Glomerular visceral epithelial cell (primary cell): Measurements from ENCODE around the gene PLBD1.
A peak's percentile ranks its signal among the peaks of the same experiment; 100 is the strongest.

Experiments
- DNase-seq: peaks from one replicate; pipeline ENCODE4 v3.0.0-alpha.2; 2016; ENCODE audit errors: extremely low spot score

PLBD1 gene

DNA sequence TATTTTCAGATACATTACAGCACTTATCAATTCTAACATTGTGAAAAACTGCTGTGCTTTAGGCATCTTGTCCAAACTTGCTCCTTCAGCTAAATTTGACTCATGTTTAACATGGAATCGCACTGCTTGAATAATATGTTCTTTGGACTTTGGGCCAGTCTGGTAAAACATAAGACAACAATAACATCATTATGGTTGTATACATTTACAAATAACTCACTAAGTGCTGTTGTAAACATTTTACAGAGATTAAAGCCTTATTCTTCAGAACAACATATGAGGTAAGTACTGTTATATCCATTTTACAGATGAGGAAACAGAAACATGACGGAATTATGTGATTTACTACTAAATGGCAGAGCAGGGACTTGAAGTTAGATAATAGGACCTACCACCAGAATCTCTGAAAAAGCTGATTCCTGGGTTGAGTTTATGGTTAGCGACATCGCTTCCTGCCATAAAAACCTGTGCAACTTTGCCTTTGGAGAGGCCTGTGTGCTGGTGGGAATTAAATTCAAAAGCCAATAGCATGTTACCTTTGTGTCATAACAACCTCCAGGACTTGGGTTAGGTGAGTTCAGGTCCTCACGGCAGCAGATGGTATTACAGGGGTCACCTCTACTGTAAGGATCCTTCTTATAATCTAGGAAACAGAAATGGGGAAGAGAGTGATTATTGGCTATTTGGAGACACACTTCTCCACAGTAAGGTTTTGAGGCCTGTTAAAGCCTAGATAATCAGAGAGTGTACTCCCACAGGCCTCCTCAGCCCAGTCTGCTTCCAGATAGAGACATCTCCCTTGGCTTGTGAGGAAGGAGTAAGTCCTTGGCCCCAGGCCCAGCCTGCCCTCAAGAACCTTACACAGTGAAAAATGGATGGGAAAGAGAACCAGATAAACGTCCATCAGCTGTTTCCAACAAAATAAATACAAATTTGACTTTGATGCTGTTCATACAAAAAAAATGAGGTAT lies 61.8 kb downstream of the PLBD1 start:
- no peak for DNase-seq

DNA sequence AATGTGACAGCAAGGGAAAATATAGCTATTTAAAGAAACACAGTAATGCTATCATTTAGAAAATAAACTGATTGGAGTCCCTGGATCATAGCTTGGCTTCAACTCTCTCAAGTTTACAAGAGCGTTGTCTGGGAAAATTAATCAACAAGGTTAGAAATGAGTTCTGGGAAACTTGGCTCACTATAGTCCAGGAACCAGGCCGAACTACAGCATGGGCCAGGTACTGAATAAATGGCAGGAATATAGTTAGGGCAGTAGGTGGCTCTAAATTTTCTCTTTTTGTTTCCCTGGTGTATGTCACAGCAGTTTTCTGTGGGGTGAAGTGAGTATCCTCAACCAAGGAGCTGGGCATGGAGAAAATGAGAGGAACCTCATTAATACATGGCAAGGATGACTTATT lies 72.4 kb downstream of the PLBD1 start:
- no peak for DNase-seq

DNA sequence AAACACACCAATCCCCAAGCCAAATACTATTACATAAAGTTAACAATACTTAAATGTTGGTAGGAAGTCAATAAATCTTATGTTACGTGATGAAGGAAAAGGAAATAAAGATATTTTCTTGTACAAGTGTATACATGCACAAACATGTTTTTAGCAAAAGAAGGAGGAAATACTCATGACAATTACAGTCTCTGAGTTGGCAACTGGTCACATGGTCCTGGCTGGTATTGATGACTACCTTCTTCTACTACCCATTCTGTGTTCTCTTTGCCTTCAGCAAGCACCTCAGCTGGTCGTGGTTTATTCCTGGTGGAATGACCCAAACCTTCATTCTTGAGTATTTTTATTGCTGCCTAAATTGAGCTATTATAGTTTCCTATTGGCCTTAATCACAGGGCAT lies 84.8 kb downstream of the PLBD1 start:
- no peak for DNase-seq

DNA sequence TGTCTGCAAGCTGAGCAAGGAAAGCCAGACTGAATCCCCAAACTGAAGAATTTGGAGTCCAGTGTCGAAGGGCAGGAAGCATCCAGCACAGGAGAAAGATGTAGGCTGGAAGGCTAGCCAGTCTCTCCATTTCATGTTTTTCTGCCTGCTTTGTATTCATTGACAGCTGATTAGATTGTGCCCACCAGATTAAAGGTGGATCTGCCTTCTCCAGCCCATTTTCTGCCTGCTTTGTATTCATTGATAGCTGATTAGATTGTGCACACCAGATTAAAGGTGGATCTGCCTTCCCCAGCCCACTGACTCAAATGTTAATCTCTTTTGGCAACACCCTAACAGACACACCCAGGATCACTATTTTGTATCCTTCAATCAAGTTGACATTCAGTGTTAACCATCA lies 85.3 kb downstream of the PLBD1 start:
- no peak for DNase-seq

DNA sequence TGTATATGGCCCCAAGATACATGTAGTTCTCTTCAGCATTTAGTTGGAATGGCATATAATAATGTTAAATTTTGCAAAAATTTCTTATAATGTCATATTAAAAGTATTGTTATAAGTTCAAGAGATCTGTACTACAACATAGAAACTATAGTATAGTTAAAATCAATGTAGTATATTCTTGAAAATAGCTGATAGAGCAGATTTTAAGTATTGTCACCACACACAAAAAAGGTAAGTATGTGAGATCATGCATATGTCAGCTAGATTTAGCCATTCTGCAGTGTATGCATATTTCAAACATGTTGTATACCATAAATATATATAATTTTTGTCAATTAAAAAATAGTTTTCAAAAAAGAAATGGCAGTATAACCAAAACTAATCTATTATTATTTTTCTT lies 86.5 kb downstream of the PLBD1 start:
- DNase-seq: no peak

DNA sequence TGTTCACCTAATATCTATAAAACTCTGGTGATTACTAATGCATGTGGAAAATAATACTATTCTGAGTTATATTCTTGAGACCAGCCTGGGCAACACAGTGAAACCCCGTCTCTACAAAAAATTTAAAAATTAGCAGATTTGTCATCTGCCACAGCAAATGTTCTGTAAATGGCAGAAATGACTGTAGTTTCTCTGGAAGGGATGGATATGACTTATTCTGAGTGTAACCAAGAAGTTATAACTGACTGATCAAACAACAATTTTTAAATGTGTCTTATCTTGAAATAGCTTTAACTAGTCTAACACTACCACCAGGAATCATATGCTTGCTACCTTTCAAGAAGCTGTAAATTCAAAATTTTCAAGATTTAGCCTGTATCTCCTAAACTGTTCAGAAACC lies 88.7 kb downstream of the PLBD1 start:
- DNase-seq: no peak

DNA sequence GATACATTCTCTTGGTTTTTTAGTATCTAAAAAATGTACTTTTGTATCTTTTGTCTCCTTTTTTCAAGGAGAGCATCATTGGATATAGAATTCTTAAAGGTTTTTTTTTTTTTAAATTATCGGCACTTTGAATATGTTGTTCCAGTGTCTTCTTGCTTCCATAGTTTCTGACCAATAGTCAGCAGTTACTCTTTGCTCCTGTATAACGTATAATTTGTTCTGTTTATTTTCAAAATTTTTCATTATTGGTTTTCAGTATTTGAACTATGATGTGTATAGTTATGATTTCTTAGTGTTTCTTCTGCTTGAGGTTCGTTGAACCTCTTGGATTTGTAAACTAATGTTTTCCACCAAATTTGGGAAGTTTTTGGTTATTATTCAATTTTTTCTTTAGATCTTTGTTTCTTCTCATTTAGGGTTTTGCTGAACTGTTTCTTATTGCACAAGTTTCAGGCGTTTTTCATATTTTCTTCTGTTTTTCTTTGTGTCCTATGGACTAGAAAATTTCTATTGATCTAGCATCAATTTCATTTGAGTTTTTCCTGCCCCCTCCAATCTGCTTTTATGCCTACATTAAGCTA lies 93.9 kb downstream of the PLBD1 start:
- peak; percentile 4 for DNase-seq

DNA sequence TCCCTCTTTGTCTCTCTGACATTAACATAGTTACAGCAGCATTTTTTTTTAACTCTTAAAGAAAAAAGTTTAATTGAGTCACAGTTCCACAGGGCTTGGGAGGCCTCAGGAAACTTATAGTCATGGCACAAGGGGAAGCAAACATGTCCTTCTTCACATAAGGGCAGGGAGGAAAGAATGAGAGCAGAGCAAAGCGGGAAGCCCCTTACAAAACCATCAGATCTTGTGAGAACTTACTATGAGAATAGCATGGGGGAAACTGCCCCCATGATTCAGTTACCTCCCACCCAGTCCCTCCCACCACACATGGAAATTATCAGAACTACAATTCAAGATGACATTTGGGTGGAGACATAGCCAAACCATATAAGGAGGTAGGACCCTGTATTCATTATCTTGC lies 96.2 kb downstream of the PLBD1 start:
- no peak for DNase-seq

DNA sequence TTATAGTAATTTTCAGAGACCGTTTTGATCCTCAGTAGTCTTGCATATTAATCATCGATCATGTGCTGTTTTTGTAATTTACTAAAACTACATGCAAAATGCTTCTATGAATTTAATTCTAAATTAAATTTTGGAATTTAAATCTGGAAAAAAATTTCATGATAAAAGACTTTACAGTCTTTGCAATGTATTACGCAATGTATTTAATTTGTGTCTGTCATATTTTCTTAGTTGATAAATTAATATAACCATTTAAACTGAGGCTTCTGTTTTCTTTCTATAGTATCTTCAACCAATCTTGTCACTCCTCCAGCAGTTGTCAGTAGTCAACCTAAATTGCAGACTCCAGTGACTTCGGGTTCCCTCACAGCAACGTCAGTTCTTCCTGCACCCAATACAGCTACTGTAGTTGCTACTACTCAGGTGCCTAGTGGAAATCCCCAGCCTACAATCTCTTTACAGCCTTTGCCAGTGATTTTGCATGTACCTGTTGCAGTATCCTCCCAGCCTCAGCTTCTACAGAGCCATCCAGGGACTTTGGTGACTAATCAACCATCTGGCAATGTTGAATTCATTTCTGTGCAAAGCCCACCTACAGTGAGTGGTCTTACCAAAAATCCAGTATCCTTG lies 107.4 kb downstream of the PLBD1 start:
- DNase-seq: no peak

DNA sequence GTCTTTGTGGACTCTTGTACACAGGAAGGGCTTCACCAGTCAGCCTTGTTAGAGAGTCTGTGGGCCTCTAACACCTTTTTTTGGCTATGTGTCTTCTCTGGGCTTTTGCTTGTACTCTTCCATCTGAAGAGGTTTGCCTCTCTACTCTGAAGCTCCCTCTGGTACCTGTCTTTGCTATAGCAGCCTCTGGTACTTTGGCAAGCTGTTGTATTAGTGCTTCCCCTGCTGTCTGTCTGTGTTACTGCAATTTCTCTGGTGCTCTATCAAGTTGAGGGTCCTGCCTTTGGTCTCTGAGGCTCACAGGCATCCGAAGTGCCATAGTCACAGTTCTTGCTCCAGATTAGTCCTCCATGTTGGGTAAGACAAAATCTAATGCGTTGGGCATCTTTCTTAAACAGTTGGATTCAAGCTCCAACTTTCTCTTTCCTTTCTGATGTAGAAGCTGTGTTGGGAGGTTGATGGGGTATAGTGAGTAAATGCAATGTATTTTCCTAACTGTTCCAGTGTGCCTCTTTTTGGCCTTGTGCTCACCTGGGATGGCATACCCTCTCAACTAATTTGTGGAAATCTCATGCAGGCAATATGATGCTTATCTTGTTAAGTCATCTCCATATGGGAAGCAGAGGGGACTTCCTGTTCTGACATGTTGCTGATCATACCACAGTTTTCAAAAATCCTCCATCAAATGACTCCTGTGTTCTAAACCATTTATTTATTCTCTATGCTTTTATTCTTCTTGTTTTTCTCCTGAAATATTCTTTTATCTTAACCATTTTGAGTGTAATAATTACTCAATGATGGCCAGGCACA lies 113.4 kb downstream of the PLBD1 start:
- DNase-seq: peak; percentile 21
